Ectodermal cell (in vitro differentiated cells): Measurements from ENCODE around the gene PCOLCE2.

Experiments used
- H3K27ac ChIP-seq: 2 replicates; pipeline ENCODE4 v1.7.0; 2013; ENCODE audit warnings: mild to moderate bottlenecking, low read depth, low read length; ENCODE audit not compliant: insufficient read depth, poor library complexity, severe bottlenecking
- H3K27me3 ChIP-seq: 2 replicates; pipeline ENCODE4 v1.7.0; 2013; ENCODE audit warnings: mild to moderate bottlenecking, low read length; ENCODE audit not compliant: insufficient read depth, control insufficient read depth, poor library complexity, severe bottlenecking
- H3K36me3 ChIP-seq: one replicate; pipeline ENCODE4 v1.7.0; 2013; ENCODE audit warnings: low read length; ENCODE audit not compliant: control insufficient read depth, insufficient read depth
- H3K4me1 ChIP-seq: one replicate; pipeline ENCODE4 v1.7.0; 2013; ENCODE audit warnings: low read length; ENCODE audit not compliant: control insufficient read depth, insufficient read depth
- H3K4me3 ChIP-seq: 2 replicates; pipeline ENCODE4 v1.7.0; 2013; ENCODE audit warnings: low read depth, low read length, control low read depth; ENCODE audit not compliant: insufficient read depth
- H3K9me3 ChIP-seq: 2 replicates; pipeline ENCODE4 v1.7.0; 2013; ENCODE audit warnings: mild to moderate bottlenecking, low read length, moderate library complexity; ENCODE audit not compliant: control insufficient read depth
- WGBS, 2 experiments: methylation state at CpG; one replicate each; pipeline ENCODE4 v1.1.7; 2013; ENCODE audit warnings: missing lambda C conversion rate in 2 of 2; 5-methylcytosine and 5-hydroxymethylcytosine counted together

Gene PCOLCE2

DNA sequence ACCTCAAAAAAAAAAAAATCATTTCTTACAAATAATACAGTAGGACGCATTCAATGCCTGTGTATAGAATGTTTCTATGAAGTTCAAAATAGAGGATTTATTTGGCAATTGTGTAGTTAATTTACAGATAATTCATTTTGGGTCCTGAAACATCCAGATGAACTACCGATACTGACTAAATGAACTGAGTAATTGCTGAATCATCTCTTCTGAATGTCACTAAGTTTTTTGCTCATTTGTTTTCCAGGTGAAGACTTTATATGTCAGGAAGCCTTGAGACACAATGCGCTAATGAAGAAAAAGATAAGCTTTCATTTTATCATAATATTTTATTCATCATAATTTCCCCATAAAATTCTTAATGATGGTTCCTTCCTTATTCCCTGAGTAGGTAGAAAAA, 39.7 kb downstream of the PCOLCE2 start:
- Histone ChIP-seq H3K36me3 (no peaks in the 10 kb centered on the region), H3K27ac (no peak overlapping the region), H3K9me3 (no peaks in the 10 kb centered on the region), H3K4me3 (no peak overlapping the region), H3K4me1 (no peaks in the 10 kb centered on the region), H3K27me3 (no peaks in the 10 kb centered on the region)
- 96 to 100% methylated on average over 3 of the region's 3 CpGs for WGBS, 2 experiments

- Histone ChIP-seq H3K27me3 (no peaks in the 10 kb centered on the region), H3K4me1 (no peaks in the 10 kb centered on the region), H3K9me3 (no peaks in the 10 kb centered on the region), H3K27ac (no peak overlapping the region), H3K4me3 (no peak overlapping the region), H3K36me3 (no peaks in the 10 kb centered on the region)
- WGBS, 2 experiments, result 52 to 83% methylated on average over 2 of the region's 2 CpGs
These were observed 41.9 kb downstream of the PCOLCE2 start for GRCh38 chr3:142846779-142847577.

GRCh38 chr3:142844339-142844977, 44.4 kb downstream of the PCOLCE2 start:
- Histone ChIP-seq H3K4me3 (no peak overlapping the region), H3K27me3 (no peaks in the 10 kb centered on the region), H3K4me1 (no peaks in the 10 kb centered on the region), H3K9me3 (no peaks in the 10 kb centered on the region), H3K36me3 (no peaks in the 10 kb centered on the region), H3K27ac (no peak overlapping the region)
- 78 to 81% methylated on average over 3 to 4 of the region's 4 CpGs for WGBS, 2 experiments

- no peaks in the 10 kb centered on the region for H3K9me3 ChIP-seq
- no peaks in the 10 kb centered on the region for H3K4me1 ChIP-seq
- no peaks in the 10 kb centered on the region for H3K27me3 ChIP-seq
- 100% methylated on average over 2 of the region's 2 CpGs for WGBS, 2 experiments
- H3K36me3 ChIP-seq, result no peaks in the 10 kb centered on the region
- no peak overlapping the region for H3K27ac ChIP-seq
- H3K4me3 ChIP-seq, result no peak overlapping the region
These were observed 49.1 kb downstream of the PCOLCE2 start for GRCh38 chr3:142839831-142840230.

- Histone ChIP-seq H3K4me1 (no peaks in the 10 kb centered on the region), H3K36me3 (no peaks in the 10 kb centered on the region), H3K4me3 (no peak overlapping the region), H3K27ac (no peak overlapping the region), H3K9me3 (no peaks in the 10 kb centered on the region), H3K27me3 (no peaks in the 10 kb centered on the region)
- 71 to 100% methylated on average over 1 of the region's 1 CpG for WGBS, 2 experiments
These were observed 51.4 kb downstream of the PCOLCE2 start for GRCh38 chr3:142837526-142837925.

DNA sequence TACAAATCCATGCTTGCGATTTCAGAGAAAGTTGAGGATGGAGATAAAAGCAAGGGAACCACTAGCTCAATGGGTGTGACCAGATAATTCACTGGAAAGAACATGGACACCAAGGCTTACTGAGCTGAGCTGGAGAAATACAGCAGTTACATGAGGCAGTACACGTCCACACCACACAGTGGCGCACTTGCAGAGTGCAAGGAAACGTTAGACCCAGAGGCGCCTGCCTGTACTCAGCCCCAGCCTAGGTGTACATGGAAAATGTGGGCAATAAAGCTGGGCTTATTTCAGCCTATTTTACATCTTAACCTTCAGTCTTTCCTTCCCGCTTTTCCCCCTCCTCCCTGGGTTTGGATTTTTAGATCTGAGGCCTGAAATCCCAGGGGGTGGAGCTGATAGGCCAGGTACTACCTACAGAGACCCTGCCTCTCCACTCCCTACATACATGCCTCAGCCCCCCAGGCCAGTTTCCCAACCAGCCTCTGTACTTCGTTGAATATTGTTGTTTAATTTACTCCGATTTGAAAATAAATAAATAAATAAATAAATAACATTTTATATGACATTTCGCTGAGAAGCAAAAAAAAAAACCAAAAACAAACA, 60.1 kb downstream of the PCOLCE2 start:
- 12 to 21% methylated on average over 6 to 7 of the region's 9 CpGs for WGBS, 2 experiments
- no peaks in the 10 kb centered on the region for H3K4me1 ChIP-seq

DNA sequence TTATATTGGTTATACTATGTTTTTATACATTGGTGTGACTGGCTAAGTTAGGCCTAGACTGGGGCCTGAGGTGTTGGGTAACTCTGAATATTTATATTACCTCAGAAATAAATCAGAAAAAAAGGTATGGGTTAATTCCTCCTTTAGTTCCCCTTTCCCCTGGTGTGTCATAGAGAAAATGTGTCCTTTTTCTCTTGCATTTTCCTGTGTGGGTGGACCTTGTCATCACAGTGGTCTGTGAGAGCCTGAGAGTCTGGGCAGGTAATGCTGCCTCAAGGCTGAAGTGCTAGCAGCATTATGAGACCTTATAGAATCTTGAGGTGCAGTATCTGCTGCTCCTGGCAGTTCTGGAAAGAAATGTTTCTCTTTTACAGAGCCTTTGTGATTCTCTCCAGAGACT, 69.7 kb downstream of the PCOLCE2 start:
- Histone ChIP-seq H3K4me3 (no peak overlapping the region), H3K27ac (no peak overlapping the region), H3K4me1 (no peaks in the 10 kb centered on the region), H3K36me3 (no peaks in the 10 kb centered on the region), H3K27me3 (no peaks in the 10 kb centered on the region), H3K9me3 (no peaks in the 10 kb centered on the region)

More for the DNA sequence above, 60.1 kb downstream of the PCOLCE2 start:
- Histone ChIP-seq H3K36me3 (no peaks in the 10 kb centered on the region), H3K4me3 (no peak overlapping the region), H3K9me3 (no peaks in the 10 kb centered on the region), H3K27me3 (no peaks in the 10 kb centered on the region), H3K27ac (no peak overlapping the region)

DNA sequence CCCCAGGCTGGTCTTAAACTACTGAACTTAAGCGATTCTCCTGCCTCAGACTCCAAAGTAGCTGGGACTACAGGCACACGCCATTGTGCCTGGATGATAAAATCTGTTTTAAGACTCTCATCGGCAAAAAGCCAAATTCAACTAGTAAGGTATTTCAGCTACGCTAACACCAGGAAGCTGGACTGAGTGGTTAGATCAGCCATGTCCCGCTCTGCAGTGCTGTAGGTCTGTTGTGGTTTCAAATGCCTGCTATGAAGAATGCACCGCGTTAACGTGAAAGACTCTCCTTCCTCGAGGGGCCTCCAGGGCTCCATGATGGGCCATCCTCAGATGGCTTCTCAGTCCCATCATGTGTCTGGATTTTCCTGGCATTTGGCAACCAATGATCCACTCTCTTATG, 70.2 kb downstream of the PCOLCE2 start:
- H3K4me1 ChIP-seq, result no peaks in the 10 kb centered on the region
- no peaks in the 10 kb centered on the region for H3K9me3 ChIP-seq
- H3K27ac ChIP-seq, result no peak overlapping the region
- H3K36me3 ChIP-seq, result no peaks in the 10 kb centered on the region
- no peaks in the 10 kb centered on the region for H3K27me3 ChIP-seq
- no peak overlapping the region for H3K4me3 ChIP-seq
- WGBS, 2 experiments, result 94 to 95% methylated on average over 9 of the region's 9 CpGs

DNA sequence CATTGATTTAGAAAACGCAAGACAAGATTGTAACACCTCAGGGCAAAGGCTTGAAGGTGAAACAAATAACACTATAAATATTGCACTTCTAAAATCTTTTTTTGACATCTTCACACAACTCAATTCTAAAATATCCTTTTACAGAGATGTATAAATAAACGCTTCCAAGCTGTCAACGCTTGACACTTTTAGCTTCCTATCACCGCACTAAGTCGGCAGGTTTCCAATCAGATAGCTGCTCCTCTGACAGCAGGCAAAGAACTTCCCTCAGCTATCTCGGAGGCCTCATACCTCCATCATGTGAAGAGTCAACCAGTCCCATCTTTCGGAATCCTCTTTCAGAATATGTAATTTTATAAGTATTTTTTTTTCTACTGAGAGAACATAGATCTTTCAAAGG, 71.0 kb downstream of the PCOLCE2 start:
- no peaks in the 10 kb centered on the region for H3K9me3 ChIP-seq
- no peak overlapping the region for H3K4me3 ChIP-seq
- no peak overlapping the region for H3K27ac ChIP-seq
- H3K36me3 ChIP-seq, result no peaks in the 10 kb centered on the region
- 93 to 96% methylated on average over 6 of the region's 7 CpGs for WGBS, 2 experiments
- no peaks in the 10 kb centered on the region for H3K27me3 ChIP-seq
- no peaks in the 10 kb centered on the region for H3K4me1 ChIP-seq

DNA sequence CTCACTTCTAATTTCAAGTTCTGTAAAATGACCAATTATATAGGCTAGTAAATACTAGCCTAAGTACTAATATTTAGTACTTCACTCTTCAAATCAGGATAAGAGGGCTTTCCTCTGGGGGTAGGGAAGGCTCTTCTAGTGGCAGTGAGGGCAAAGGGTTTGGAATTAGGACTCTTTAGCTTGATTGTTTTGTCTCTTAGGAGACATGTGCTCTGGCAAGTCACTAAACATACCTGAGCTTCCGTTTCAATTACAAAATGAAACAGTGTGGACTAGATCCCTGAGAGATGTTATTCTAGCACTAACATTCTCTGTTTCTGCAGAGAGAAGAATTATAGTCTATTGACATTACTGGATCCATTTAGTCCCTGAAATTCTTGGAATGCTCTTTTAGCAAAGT, 71.5 kb downstream of the PCOLCE2 start:
- Histone ChIP-seq H3K4me3 (no peak overlapping the region), H3K36me3 (no peaks in the 10 kb centered on the region)
- 94 to 100% methylated on average over 1 of the region's 1 CpG for WGBS, 2 experiments

More for the DNA sequence above, 71.5 kb downstream of the PCOLCE2 start:
- no peaks in the 10 kb centered on the region for H3K9me3 ChIP-seq
- H3K27me3 ChIP-seq, result no peaks in the 10 kb centered on the region
- H3K4me1 ChIP-seq, result no peaks in the 10 kb centered on the region
- H3K27ac ChIP-seq, result no peak overlapping the region
